Endothelial cell of umbilical vein (primary cell): Measurements from ENCODE around the gene TRAPPC13. TPM values are rescaled to one million over a fixed set of nuclear protein-coding genes. Genes with fewer than 3 reads are reported as not detected.

Experiments used
- BruUV-seq: library from RNA; stranded (reverse); fragments of 400-500 nt; replicated peaks from 2 replicates; lab custom pipeline; 2021; lab: Mats Ljungman, UMichigan
- CTCF ChIA-PET: fragments of 300-600, 350-600 bp; sonication (Branson Sonifier 250); formaldehyde crosslinking; loops from one replicate; lab custom pipeline; 2021; ENCODE audit warnings: antibody characterized with exemption, inconsistent platforms; lab: Charles Lee
- POLR2A ChIA-PET: fragments of 300-600, 350-600 bp; sonication (Branson Sonifier 250); formaldehyde crosslinking; loops from one replicate; lab custom pipeline; 2021; ENCODE audit warnings: antibody characterized with exemption, inconsistent platforms; lab: Charles Lee
- DNase-seq: peaks from one replicate; pipeline ENCODE4 v3.0.0-alpha.2; 2011; ENCODE audit warnings: low read depth, low spot score
- FAIRE-seq: peaks from 2 replicates; lab custom pipeline; 2011; peaks lifted over from hg19 to GRCh38; lab: Jason Lieb, UNC
- H2AFZ ChIP-seq: 2 replicates; pipeline ENCODE4 v1.6.0; 2012; ENCODE audit warnings: low read depth, low read length, control low read depth, inconsistent platforms
- H3K27ac ChIP-seq: 2 replicates; pipeline ENCODE4 v1.5.1; 2011; ENCODE audit warnings: low read depth, mild to moderate bottlenecking, control low read depth, low read length, moderate library complexity; ENCODE audit not compliant: insufficient read depth
- H3K27me3 ChIP-seq, 2 experiments: 2 replicates each; pipeline versions ENCODE4 v1.6.0 to v1.6.1; 2011; ENCODE audit warnings: low read length in 2 of 2, mixed read lengths in 1 of 2; ENCODE audit not compliant: control insufficient read depth in 2 of 2, insufficient read depth in 2 of 2
- H3K36me3 ChIP-seq, 2 experiments: 2 replicates in 1 of 2; 3 replicates in 1 of 2; pipeline ENCODE4 v1.5.1; 2011; ENCODE audit warnings: low read length in 2 of 2, mild to moderate bottlenecking in 1 of 2, moderate library complexity in 1 of 2; ENCODE audit not compliant: control insufficient read depth in 2 of 2, insufficient read depth in 2 of 2; ENCODE audit errors: extremely low read depth in 1 of 2
- H3K4me1 ChIP-seq: 3 replicates; pipeline ENCODE4 v1.5.1; 2011; ENCODE audit warnings: mild to moderate bottlenecking, low read length; ENCODE audit not compliant: control insufficient read depth, insufficient read depth; ENCODE audit errors: extremely low read depth
- H3K4me2 ChIP-seq: 2 replicates; pipeline ENCODE4 v1.6.1; 2011; ENCODE audit warnings: low read length, control low read depth, mixed read lengths; ENCODE audit not compliant: insufficient read depth
- H3K4me3 ChIP-seq, 3 experiments: fragments of 200-600 bp in 1 of 3; sonication (generic), shearing (Covaris generic) in 1 of 3; replicated peaks in 1 of 3; 2 replicates each; pipeline ENCODE4 v1.5.1; 2011 to 2016; ENCODE audit warnings: control low read depth in 3 of 3, low read length in 3 of 3, mild to moderate bottlenecking in 2 of 3, inconsistent platforms in 1 of 3, low read depth in 1 of 3, moderate library complexity in 1 of 3; ENCODE audit not compliant: insufficient read depth in 1 of 3
- H3K79me2 ChIP-seq: 2 replicates; pipeline ENCODE4 v1.6.0; 2012; ENCODE audit warnings: low read length, inconsistent platforms; ENCODE audit not compliant: control insufficient read depth, insufficient read depth
- H3K9ac ChIP-seq: replicated peaks from 2 replicates; pipeline ENCODE3; 2011; ENCODE audit warnings: low read length, control low read depth; ENCODE audit not compliant: insufficient read depth; ENCODE audit errors: extremely low read depth
- H3K9me1 ChIP-seq: replicated peaks from 3 replicates; pipeline ENCODE4 v1.6.0; 2011; ENCODE audit warnings: mild to moderate bottlenecking, low read length; ENCODE audit not compliant: control insufficient read depth, insufficient read depth; ENCODE audit errors: extremely low read depth
- H3K9me3 ChIP-seq: replicated peaks from 2 replicates; pipeline ENCODE4 v1.5.1; 2012; ENCODE audit warnings: low read length, inconsistent platforms; ENCODE audit not compliant: control insufficient read depth, insufficient read depth
- H4K20me1 ChIP-seq: replicated peaks from 2 replicates; pipeline ENCODE3; 2011; ENCODE audit warnings: mild to moderate bottlenecking, low read length; ENCODE audit not compliant: control insufficient read depth, insufficient read depth; ENCODE audit errors: extremely low read depth
- EZH2 ChIP-seq: IDR thresholded peaks from 2 replicates; pipeline ENCODE4 v1.6.1; 2012; ENCODE audit warnings: borderline replicate concordance, low read depth, mild to moderate bottlenecking, moderate library complexity, low read length, inconsistent platforms; ENCODE audit not compliant: severe bottlenecking
- FOS ChIP-seq: IDR thresholded peaks from 2 replicates; pipeline ENCODE4 v1.6.1; 2011; ENCODE audit warnings: mild to moderate bottlenecking, low read length, moderate library complexity, borderline replicate concordance; ENCODE audit not compliant: insufficient read depth
- GATA2 ChIP-seq: IDR thresholded peaks from 2 replicates; pipeline ENCODE4 v1.7.0; 2011; ENCODE audit warnings: low read depth, mild to moderate bottlenecking, moderate library complexity, mixed read lengths, low read length; ENCODE audit not compliant: insufficient read length, insufficient read depth
- MYC ChIP-seq: IDR thresholded peaks from one replicate; pipeline ENCODE4 v1.6.1; 2011; ENCODE audit warnings: mild to moderate bottlenecking, low read depth, low read length
- POLR2A ChIP-seq: IDR thresholded peaks from 2 replicates; pipeline ENCODE4 v1.6.1; 2012; ENCODE audit warnings: low read depth, mild to moderate bottlenecking, control low read depth, low read length
- dilution Hi-C: fragments of 300-500 bp; cut with MboI; formaldehyde crosslinking; loops from one replicate; pipeline ENCODE4 v1.15.0; 2019; ENCODE audit warnings: low sequenced_read_pairs; ENCODE audit not compliant: extremely low pct_ligation_motif_present
- intact Hi-C: fragments of 100-400 bp; cut with micrococcal nuclease; formaldehyde crosslinking; loops from one replicate; pipeline ENCODE4 v1.10.0; 2022
- polyA plus RNA-seq, 4 experiments: library from polyadenylated mRNA; depleted of rRNA in 3 of 4; stranded (reverse) in 3 of 4; unstranded in 1 of 4; fragments of >200 nt; gene quantifications; 2 replicates each; pipeline versions ENCODE4 v1.2.1 to v1.2.3, GENCODE V29; 2011 to 2012; ENCODE audit warnings: missing spikeins in 1 of 4
- total RNA-seq: library from RNA; stranded (reverse); gene quantifications from 2 replicates; pipeline ENCODE4 v1.2.3, GENCODE V29; 2021
- TF ChIP-seq, protein P1 (sequence below): IDR thresholded peaks from 2 replicates; pipeline ENCODE4 v1.6.1; 2011; ENCODE audit not compliant: insufficient read depth, insufficient read length
- TF ChIP-seq, protein P2 (sequence below), 2 donors: IDR thresholded peaks; 1 replicate in 1 of 2; 2 replicates in 1 of 2; pipeline ENCODE4 v1.5.1; 2011; ENCODE audit warnings: low read length in 2 of 2, mild to moderate bottlenecking in 2 of 2, moderate library complexity in 2 of 2, control low read depth in 1 of 2, inconsistent platforms in 1 of 2, low read depth in 1 of 2; ENCODE audit not compliant: insufficient read depth in 1 of 2; ENCODE audit errors: extremely low read depth in 1 of 2

Gene TRAPPC13
- total and polyA plus RNA-seq, 2 donors (not counting 3 experiments of a cell fraction or from before 2014, with no cell fraction given), result 7.7 to 24.0 TPM

DNA sequence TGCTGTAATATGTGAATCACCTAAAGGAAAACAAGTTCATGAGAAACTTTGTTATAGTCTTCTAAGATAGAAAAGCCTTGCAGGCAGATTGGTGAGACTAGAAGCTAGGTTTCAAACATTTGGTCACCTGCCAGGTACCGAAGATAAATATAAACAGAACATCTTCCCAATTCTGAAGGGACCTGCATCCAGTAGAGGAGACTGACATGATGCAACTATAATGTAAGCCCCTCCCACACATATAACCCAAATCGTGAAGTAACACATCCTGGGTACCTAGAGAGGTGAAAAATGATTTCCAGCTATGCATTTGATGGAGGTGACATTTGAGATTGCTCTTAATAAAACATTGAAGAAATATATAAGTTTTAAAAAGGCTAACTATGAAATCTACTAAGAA lies 29.9 kb downstream of the TRAPPC13 start:
- no peaks in the 10 kb centered on the region for H4K20me1 ChIP-seq
- no TSS peak for BruUV-seq
- no peak overlapping the region for H3K9ac ChIP-seq
- DNase-seq (no peak), FAIRE-seq (no peak)
- H3K36me3 ChIP-seq, result peaks cover 0 to 2% of the 10 kb centered on the region in 2 experiments
- H3K27ac ChIP-seq, result no peak overlapping the region
- dilution Hi-C loops (no loop called here), intact Hi-C loops (no loop called here)
- POLR2A ChIA-PET, result no interaction called here
- no peak overlapping the region for H3K4me2 ChIP-seq
- no peaks in the 10 kb centered on the region for H3K27me3 ChIP-seq
- H3K79me2 ChIP-seq, result no peaks in the 10 kb centered on the region
- CTCF ChIA-PET, result no interaction called here
- H3K4me1 ChIP-seq, result no peaks in the 10 kb centered on the region
- H3K9me3 ChIP-seq, result no peaks in the 10 kb centered on the region
- H2AFZ ChIP-seq, result no peak overlapping the region
- no peaks in the 10 kb centered on the region for H3K9me1 ChIP-seq
- TF ChIP-seq GATA2 (no peak), MYC (no peak), FOS (no peak), POLR2A (no peak), EZH2 (no peak)
- TF ChIP-seq, protein P1, sequence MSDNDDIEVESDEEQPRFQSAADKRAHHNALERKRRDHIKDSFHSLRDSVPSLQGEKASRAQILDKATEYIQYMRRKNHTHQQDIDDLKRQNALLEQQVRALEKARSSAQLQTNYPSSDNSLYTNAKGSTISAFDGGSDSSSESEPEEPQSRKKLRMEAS, result no peak
- TF ChIP-seq, protein P2, sequence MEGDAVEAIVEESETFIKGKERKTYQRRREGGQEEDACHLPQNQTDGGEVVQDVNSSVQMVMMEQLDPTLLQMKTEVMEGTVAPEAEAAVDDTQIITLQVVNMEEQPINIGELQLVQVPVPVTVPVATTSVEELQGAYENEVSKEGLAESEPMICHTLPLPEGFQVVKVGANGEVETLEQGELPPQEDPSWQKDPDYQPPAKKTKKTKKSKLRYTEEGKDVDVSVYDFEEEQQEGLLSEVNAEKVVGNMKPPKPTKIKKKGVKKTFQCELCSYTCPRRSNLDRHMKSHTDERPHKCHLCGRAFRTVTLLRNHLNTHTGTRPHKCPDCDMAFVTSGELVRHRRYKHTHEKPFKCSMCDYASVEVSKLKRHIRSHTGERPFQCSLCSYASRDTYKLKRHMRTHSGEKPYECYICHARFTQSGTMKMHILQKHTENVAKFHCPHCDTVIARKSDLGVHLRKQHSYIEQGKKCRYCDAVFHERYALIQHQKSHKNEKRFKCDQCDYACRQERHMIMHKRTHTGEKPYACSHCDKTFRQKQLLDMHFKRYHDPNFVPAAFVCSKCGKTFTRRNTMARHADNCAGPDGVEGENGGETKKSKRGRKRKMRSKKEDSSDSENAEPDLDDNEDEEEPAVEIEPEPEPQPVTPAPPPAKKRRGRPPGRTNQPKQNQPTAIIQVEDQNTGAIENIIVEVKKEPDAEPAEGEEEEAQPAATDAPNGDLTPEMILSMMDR (IDR thresholded peaks at IDR 0.05; ENCODE audit: extremely low read depth in 1 of 2, insufficient read depth in 1 of 2, low read depth in 1 of 2, low read length in 2 of 2), result no peak
- no peak overlapping the region for H3K4me3 ChIP-seq
